Esophagus squamous epithelium (tissue), 4 donors: ENCODE data around the gene MEGF10.

Experiments
- CTCF ChIP-seq, 6 experiments: fragments of 450-650 bp in 4 of 6; fragments of 200-600 bp in 2 of 6; sonication (generic) in 2 of 6; IDR thresholded peaks; one replicate each; pipeline ENCODE4 v1.5.1; 2016 to 2019; ENCODE audit warnings: antibody characterized with exemption in 6 of 6, mild to moderate bottlenecking in 4 of 6, moderate library complexity in 4 of 6
- POLR2A ChIP-seq, 4 donors: fragments of 450-650 bp; IDR thresholded peaks; one replicate each; pipeline ENCODE4 v1.6.1; 2017; ENCODE audit warnings: antibody characterized with exemption in 4 of 4, mild to moderate bottlenecking in 4 of 4, moderate library complexity in 3 of 4

GRCh38 chr5:127412698-127413097 lies 122.1 kb downstream of the MEGF10 start:
- TF ChIP-seq POLR2A (IDR thresholded peaks at IDR 0.05) (no peak), CTCF (IDR thresholded peaks at IDR 0.05) (no peak)
